ENCODE results near the gene MAG. TPM values are rescaled to one million over a fixed set of nuclear protein-coding genes. Genes with fewer than 3 reads are reported as not detected.

The MAG gene
- total and polyA plus RNA-seq, 2 of the 8 experiments (the other 6 are each of a cell fraction or from before 2014, with no cell fraction given): 0.20 to 1.3 TPM

- TF ChIP-seq HDAC6 (IDR thresholded peaks at IDR 0.05; ENCODE audit: low read depth, low read length) (no peak), CREB1 (IDR thresholded peaks at IDR 0.05) (no peak)
- Histone ChIP-seq H3K9me3 (ENCODE audit: insufficient read depth in 2 of 2, low read depth in 1 of 2, low read length in 1 of 2) (no peaks in the 10 kb centered on the region), H2BK120ac (replicated peaks; ENCODE audit: low read depth, low read length) (no peak overlapping the region), H3K56ac (replicated peaks; ENCODE audit: insufficient read length, low read depth, low read length) (no peak overlapping the region), H3K4me1 (replicated peaks in 1 of 4; ENCODE audit: control insufficient read depth in 3 of 4, insufficient read depth in 4 of 4, low read length in 3 of 4) (peaks cover 0 to 2% (median 0%) of the 10 kb centered on the region in 4 experiments; a peak in 1 of 7 replicates), H4K20me1 (replicated peaks in 1 of 2; ENCODE audit: control insufficient read depth in 1 of 2, insufficient read depth in 2 of 2, low read length in 2 of 2) (no peaks in the 10 kb centered on the region), H3K4me3 (ENCODE audit: extremely low read depth in 1 of 4, insufficient read depth in 2 of 4, low read depth in 3 of 4, low read length in 4 of 4) (no peak overlapping the region), H3K79me1 (ENCODE audit: low read depth, low read length) (no peaks in the 10 kb centered on the region), H2BK5ac (ENCODE audit: low read depth, low read length) (no peak overlapping the region), H2AK5ac (ENCODE audit: low read depth, low read length) (no peak overlapping the region), H4K8ac (ENCODE audit: extremely low read depth, insufficient read depth, low read length) (no peak overlapping the region), H3K18ac (ENCODE audit: extremely low read depth, low read length) (no peak overlapping the region), H3K36me3 (ENCODE audit: control insufficient read depth in 2 of 4, insufficient read depth in 4 of 4, low read length in 3 of 4) (no peaks in the 10 kb centered on the region), H3K4ac (replicated peaks; ENCODE audit: insufficient read length, low read depth, low read length) (no peak overlapping the region), H3K14ac (ENCODE audit: insufficient read length) (no peak overlapping the region), H3K9ac (replicated peaks in 1 of 4; ENCODE audit: extremely low read depth in 1 of 4, low read depth in 3 of 4, low read length in 3 of 4) (no peak overlapping the region), H3K4me2 (ENCODE audit: insufficient read depth in 1 of 2, low read depth in 2 of 2, low read length in 2 of 2) (no peak overlapping the region), H2BK15ac (ENCODE audit: low read length) (no peak overlapping the region), H3K27ac (ENCODE audit: low read depth, low read length) (no peak overlapping the region), H3K23me2 (ENCODE audit: low read depth, low read length) (no peaks in the 10 kb centered on the region), H2AFZ (ENCODE audit: low read length) (no peak overlapping the region), H4K5ac (ENCODE audit: insufficient read length, low read depth, low read length) (no peak overlapping the region), H3K27me3 (replicated peaks in 1 of 4; ENCODE audit: control insufficient read depth in 3 of 4, extremely low read depth in 1 of 4, insufficient read depth in 3 of 4, low read length in 3 of 4) (no peaks in the 10 kb centered on the region), H2BK12ac (ENCODE audit: low read depth, low read length) (no peak overlapping the region), H3K23ac (ENCODE audit: insufficient read length) (no peak overlapping the region), H4K91ac (replicated peaks; ENCODE audit: insufficient read length, low read length) (no peak overlapping the region), H3K79me2 (ENCODE audit: control insufficient read depth in 1 of 2, insufficient read depth in 2 of 2, low read length in 2 of 2) (no peaks in the 10 kb centered on the region), H2BK20ac (ENCODE audit: low read length) (no peak overlapping the region)
- ChIA-PET POLR2A (ENCODE audit: partially characterized antibody) (interaction anchor here (1.2 kb wide), 1 partner anchor 201 kb away, joined by 3 read pairs; no protein-coding TSS in a partner anchor), CTCF (ENCODE audit: partially characterized antibody) (interaction anchor here (0.8 to 1.0 kb wide), 3 partner anchors 16 to 243 kb away, joined by 3 to 4 read pairs (median 3); no protein-coding TSS in a partner anchor)
- WGBS, 2 experiments (ENCODE audit: extremely low coverage in 1 of 2, insufficient coverage in 1 of 2, insufficient read length in 1 of 2, insufficient replicate concordance in 2 of 2, low coverage in 1 of 2, low lambda C conversion rate in 2 of 2, missing lambda C conversion rate in 1 of 2): 91% methylated on average over 47 of the region's 47 CpGs; no CpG with 5 or more reads in 1 of the 2 experiments
- FAIRE-seq: no peak
- DNase-seq (ENCODE audit: low read depth in 1 of 2, low spot score in 2 of 2): no peak
Measured at GRCh38 chr19:35309481-35310279, 17.7 kb downstream of the MAG start.

All from H1 (cell line).